HG03095 (cell line): ENCODE results near the gene ZMIZ1.

Experiments used
- ATAC-seq: cut with Tn5 transposase; IDR thresholded peaks from one replicate; pipeline ENCODE4 v1.9.1; 2021; ENCODE audit warnings: moderate library complexity; ENCODE audit not compliant: unreplicated experiment

Gene ZMIZ1

DNA sequence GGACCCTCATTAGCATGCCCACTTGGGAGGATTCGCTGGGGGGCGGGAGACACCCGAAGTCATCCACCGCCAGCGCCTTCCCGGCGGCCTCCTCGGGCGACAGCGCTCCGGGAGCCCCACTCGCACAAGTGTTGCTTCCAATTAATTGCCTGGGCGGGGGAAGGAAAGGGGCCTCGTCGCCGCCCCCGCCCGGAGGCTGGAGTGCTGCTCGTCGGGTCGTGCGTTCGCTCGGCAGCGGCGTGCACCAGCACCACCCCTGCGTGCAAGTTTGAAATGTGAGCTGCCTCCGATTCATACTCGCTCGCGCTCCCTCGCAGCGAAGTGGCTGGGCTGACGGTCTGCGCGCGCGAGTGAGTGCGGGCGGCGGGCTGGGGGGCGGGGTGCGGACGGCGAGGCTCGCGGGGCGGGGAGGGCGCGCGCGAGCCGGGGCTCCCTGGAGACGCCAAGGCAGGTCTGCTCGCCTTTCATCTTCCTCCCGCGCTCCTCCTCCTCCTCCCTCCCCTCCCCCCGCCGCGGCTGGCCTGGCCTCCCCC lies 173.9 kb downstream of the ZMIZ1 start:
- no peak for ATAC-seq

DNA sequence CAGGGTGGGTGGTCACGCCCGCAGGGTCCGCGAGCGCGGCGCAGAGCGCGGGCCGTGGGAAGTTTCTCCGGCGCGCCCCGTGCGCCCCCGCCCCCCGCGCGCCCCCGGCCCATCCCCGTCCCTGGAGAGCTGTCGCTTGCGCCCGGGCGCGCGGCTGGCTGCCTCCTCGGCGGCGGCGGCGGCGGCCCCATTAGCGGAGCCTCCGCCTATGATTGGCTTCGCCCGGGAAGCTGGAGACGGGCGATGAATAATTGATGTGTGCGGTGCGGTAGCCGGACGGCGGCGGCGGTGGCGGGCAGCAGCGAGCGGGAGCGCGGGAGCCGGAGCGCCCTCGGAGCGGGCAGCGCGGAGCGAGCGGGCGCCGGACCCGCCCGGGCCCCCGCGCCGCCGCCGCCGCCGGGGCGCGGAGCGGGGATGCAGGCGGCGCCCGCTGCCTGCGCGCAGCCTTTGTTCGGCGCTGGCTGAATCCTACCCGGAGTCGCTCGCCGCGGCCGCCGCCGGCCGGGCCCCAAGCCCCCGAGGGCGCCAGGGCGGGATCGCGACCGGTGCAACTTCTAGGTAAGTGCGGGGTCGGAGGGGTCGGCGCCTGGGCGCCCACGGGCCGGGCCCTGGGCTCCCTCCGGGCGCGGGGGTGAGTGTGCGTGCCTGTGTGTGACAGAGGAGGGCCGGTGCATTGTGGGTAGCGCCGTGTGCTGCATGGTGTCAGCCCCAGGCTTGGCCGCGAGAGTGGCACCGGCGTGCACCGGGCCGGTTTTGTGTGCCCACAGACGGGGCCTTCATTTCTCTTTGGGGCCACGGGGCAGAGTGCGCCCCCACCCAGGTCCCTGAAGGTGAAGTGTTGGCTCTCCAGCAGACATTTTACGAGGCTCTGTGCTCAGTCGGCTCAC lies 174.7 kb downstream of the ZMIZ1 start:
- ATAC-seq: peak; percentile 34

DNA sequence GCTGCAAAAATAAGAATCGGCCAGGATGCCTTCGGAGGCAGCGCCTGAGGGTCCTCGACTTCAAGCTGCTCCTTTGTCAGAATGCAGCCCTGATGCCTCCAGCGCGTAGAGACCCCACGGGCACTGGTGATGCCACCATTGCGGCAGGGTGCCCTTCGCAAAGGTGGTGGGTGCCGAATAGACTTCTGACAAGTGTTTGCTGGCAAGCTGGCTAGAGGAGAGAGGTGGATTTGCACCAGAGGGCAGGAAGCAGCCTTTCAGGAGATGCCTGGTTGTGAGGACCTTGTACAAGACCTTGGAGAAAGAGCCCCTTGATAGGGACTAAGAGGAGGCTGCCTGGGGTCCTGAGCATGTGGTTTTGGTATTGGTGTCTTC lies 175.3 kb downstream of the ZMIZ1 start:
- no peak for ATAC-seq

DNA sequence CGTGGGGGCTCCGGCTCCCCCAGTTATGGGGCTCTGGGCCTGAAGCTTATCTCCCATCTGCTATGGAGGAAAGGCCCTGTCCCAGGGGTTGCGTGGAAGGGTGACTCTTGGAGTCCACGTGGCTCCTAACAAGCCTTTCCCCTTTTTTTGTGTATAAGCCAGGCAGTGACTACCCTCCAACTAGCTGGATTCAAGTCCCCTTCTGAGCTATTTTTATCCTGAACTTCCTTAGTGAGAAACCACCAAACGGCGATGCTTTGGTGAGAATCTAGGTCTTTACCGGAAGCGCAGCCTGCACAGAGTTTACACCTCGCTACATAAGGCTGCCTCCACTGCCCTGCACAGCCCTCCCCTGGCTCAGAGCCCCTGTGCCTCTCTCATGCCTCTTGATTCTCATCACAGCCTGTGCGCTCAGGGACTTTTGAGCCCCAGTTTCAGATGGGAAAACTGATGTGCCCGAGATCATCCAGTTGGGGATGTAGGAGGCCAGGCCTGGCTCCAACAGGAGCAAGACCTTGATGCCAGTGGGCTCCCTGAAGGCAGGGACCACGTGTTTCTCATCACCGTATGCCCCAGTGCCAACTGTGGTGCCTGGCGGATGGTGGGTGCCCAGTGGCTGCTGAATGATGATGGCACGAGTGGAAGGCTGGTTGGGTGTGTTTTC lies 176.2 kb downstream of the ZMIZ1 start:
- peak; percentile 31 for ATAC-seq

DNA sequence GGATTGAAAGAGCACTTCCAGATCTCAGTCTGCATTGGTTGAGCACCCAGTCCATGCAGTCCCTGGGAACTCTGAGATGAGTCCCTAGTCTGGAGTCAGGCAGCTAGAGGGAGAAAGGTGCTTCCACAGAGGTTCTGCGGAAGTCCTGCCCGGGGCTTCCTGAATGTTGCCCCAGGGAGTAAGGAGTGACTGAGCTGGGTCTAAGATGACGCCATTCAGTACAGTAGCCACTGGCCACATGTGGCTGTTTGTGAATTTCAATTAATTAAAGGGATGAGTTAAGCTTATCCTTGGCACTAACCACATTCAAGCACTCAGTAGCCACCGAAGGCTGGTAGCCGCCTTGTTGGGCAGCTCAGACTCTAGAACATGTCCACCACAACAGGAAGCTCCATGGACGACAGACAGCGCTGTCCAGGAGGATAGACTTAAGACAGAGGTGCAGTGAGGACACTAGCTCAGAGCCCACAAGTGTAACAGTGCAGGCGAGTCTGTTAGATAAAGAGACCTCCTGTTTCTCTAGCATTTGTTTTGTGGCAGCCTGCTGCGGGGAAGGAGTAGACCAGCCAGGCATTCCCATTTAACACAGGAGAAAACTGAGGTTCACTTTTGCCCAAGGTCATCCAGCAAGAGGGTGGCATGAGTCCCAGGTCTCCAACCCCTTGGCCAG lies 176.9 kb downstream of the ZMIZ1 start:
- ATAC-seq: no peak

DNA sequence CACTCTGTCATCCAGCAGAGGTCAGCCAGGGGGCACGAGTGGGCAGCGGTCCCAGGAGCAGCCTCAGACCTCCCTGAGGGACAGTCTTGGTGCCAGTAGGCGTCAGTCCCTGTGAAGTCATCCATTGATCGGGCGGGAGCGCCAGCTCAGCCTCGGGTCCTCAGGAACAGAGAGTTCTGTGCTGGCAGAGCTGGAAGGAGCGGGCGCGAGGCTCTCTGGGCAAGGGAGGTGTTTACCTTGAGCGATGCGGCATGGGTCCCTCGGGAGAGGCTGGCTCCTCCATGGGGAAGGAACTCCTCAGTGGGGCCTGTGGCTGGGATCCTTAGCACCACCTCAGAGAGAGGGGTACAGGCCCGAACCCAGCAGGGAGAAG lies 177.4 kb downstream of the ZMIZ1 start:
- ATAC-seq: no peak

DNA sequence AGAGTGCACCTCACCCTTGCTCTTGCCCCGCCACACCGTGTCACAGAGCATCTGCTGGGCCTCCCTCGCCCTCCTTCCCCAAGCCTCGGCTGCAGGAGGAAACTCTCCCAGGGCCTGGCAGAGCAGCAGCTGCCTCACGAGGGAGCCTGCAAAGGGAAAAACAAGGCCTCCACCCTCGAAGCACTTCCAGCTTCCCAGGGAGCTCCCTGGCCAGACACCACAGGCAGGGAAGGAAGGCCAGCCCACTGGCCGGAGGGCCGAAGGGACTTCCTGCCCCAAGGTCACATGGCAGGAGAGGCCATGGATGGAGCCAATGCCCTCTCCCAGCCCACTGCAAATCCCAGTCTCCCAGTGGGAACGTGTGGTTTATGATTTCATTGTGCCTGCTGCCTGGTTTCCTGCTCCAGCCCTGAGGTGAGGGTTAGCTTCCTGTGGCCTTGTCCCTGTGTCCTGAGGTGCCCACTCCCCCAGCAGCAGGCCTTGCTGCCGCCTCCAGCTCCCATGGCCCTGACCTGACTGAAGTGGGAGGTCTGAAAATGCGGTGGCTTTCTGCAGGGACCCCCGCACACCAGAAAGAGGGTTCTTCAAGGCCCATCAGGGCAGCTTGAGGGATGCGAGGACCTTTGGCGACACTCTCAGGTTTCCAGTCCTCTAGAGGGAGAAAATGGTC lies 178.0 kb downstream of the ZMIZ1 start:
- ATAC-seq: no peak

DNA sequence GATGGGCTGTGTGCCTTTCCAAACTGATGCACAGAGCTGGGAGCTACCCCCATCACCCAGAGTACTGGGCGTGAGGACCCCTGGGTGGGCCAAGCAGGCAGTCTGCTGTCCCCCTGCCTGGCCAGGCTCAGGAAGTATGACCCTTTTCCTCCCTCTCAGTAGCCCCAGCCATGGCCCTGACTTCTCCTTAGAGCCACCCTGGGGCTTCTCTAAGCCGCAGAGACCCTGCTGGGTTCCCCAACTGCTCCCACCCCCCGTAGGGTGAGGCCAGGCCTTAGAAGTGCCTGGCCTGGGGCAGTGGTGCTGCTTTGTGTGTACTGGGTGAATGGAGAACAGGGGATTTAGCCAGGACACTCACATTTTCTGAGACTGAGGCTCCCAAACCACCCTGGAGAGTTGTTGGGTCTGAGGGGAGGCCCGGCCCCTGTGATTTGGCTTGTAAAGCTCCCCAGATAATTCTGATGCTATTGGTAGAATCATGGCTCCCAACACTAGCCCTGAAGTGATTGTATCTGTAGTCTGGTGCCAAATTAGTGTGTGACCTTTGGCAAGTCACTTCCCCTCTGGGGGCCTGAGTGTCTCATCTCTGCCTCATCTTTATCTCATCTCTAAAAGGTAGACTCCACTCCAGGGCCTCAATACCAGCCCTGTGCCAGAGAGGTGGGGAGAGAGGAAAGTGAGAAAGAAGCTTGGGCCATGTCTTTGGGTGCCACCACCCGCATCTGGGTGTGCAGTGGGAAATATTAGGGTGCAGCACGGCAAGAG lies 178.8 kb downstream of the ZMIZ1 start:
- no peak for ATAC-seq

DNA sequence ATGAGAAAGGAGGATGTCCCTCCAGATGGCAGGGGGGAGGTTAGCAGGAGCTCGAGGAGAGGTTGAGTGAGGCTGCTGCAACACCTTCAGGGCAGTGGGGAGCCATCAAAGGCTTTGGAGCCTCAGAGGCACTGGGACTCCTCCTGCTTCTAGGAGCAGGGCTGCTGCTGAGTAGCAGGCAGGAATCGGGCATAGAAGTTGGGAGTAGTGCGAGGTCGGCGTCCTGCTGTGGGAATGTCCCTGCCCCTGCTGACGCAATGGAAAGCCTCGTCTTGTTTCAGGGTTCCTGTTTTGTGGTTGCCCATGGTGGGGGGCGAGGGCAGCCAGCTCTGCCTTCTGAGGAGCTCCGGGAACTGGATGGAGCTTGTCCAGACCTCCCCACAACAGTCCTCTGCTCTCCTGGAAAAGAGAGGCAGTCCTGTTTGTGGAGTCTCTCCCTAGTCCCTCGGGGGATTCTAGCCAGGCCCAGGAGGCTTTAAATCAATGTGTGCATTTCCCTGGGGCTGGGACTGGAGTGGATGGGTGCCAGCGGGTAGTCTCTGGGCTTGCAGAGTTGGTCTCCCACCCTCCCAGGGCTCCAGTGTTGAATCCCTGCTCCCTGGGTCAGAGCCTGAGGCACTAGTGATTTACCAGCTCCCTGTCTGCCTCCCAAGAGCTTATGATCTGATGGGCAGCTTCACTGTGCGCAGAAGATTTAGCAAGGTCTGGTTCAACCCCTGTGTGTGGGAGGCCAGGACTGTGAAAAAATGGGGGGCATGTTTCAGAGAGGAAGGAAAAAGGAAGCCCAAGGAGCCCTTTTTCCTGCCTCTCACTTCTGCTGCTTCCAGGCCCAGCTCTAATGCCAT lies 179.8 kb downstream of the ZMIZ1 start:
- ATAC-seq: no peak

DNA sequence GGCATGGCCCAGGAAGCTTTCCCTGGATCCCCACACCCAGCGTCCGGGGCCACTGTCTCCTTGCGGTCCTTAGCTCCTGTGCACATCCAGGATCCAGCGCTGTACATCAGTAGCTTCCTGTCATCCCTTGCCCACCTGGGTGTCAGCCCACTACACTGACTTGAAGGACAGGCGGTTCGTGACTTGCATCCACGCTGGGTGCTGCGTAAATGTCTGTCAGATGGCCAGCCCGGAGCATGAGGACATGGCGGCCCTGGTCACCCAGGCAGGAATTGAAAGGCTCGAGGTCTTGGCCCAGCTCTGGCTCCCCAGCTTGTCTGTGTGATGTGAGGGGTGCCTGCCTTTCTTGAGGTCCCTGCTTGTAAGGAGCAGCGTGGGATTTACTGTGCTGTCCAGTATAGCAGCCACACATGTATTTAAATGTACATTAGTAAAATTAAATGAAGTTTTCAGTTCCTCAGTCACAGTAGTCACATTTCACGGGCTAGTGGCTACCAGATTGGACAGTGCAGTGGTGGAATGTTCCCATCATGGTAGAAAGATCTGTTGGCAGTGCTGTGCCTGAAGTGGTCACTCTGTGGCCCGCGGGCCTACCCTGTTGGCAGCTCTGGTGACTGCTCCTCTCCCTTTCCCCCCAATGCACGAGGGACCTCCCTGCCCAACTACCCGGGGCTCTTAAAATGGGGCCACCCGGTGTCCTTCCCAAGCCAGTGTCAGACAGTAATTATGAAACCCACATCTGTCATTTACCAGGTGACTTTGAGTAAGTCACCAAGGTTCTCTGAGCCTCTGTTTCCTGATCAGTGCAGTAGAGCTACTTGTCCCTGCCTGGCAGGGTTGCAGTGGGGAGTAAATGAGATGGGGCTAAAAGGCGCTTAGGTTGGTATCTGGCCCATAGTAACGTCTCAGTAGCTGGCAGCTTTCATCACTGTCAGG lies 180.7 kb downstream of the ZMIZ1 start:
- ATAC-seq: peak; percentile 52

DNA sequence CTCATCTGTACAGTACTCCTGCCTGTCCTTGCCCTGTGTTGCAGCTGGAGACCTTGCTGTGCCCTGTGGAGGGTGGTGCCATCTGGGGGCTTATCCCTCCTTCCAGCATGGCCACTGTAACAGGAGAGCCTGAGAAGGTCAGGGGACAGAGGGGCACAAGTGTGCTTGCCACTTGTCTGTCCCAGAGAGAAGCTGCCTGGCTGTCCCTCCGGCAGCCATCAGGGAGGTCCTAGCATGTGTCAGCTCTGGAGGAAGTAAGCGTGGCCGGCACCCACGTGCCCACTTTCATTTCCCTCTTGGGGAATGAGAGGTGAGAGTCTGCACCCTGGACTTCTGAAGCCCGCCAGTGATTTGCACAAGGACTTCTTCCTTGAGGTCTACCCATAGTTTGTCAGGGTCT lies 181.5 kb downstream of the ZMIZ1 start:
- no peak for ATAC-seq

DNA sequence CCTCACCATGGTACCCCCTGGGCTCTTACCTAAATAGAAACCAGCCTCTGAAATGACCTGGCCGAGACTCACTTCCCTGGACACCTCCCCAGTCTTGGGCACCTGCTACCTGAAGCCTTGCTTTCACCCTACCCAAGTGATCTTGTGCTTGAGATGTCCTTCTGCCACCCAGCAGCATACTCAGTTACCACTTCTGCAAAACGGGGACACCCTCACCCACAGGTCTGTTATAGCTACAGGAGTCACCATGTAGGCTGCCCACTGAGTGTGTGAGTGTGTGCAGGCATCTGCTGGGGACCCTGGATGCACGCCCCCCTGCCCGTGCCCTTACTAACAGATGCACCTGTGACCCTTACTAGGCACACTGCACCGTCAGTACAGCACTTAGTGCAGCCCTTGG lies 183.7 kb downstream of the ZMIZ1 start:
- ATAC-seq: no peak

DNA sequence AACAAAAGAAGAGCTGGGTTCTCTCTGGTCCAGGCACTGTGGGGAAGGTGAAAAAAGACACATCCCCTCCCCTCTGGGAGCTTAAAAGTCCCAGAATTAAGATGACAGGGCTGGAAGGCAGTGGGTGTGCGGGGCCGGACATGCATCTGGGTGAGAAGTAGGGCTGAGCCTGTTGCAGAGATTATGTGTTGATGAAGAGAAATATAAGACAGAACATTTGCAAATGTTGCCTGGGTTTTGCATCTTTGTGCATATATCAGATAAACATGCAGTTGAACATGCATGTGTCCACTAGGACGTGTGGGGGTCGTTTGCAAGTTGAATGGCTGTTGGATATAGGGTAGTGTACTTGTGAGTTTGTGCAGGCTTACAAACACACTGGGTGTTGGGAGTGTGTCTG lies 184.2 kb downstream of the ZMIZ1 start:
- ATAC-seq: no peak

DNA sequence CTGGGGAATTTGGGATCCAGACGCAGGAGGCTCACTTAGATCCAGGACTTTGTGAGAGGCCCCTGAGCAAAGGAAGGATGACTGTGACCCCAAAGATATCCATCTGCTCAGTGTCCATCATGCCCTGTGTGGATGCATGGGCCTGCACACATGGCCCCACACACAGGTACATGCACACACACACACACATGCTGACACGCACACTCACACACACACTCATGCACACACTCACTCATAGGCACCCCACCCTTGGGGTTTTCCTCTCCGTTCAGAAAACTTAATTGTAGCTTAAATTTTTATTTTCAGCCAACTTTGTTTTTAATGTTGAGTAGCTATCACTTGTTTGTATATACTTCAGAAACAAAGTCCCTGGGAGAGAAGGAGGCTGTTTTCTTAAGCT lies 184.9 kb downstream of the ZMIZ1 start:
- no peak for ATAC-seq

DNA sequence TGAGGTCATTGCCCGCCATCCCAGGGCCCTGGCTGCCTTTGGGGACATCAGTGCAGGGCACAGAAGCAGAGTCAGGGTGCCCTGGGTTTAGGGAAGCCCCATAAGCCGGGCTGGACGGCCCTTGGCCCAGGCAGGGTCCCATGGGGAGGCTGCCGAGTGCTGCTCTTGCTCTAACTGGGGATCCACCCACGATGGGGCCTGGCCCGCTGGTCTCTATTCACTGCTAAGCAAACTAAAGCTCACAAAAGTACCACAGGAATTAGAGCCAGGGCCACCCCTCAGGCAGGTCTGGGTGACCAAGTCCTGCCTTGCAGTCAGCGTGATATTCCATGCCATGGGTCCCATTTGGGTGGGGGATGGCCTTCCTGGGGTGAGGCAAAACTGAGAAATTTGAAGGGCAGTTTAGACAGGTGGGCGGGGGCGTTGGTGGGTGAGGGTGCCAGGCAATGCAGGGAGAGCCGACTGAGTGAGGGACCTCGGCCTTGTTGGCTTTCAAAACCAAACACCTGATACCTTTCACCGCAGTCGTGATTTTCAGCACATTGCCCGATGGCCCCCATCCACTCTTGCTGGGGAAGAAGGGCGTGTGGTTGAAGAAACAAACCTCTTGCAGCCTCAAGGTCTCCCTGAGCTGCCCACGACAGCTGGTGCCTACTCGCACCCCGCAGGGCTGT lies 185.7 kb downstream of the ZMIZ1 start:
- no peak for ATAC-seq

DNA sequence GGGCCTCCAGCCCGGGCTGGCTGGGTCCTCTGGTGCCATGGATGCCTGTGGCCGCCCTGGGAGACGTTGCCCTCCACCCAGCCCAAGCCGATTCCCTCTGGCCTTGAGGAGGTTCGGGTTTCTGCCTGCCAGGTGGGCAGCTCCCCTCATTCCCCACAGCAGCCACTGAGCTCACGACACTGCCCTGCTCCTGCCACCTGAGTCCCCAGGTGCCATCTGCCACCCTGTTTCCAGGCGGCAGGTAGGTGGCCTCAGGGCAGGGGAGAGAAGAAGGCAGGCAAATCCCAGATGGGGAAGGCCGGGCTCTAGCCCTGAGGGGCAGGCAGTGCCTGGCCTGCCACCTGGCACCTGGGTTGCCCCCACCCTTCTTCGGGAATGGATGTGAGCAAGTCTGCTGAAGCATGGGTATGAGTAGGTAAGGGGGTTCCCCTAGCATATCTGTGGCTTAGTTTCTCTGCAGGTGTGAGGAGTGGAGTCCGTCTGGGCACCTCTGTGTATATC lies 186.3 kb downstream of the ZMIZ1 start:
- ATAC-seq: no peak

DNA sequence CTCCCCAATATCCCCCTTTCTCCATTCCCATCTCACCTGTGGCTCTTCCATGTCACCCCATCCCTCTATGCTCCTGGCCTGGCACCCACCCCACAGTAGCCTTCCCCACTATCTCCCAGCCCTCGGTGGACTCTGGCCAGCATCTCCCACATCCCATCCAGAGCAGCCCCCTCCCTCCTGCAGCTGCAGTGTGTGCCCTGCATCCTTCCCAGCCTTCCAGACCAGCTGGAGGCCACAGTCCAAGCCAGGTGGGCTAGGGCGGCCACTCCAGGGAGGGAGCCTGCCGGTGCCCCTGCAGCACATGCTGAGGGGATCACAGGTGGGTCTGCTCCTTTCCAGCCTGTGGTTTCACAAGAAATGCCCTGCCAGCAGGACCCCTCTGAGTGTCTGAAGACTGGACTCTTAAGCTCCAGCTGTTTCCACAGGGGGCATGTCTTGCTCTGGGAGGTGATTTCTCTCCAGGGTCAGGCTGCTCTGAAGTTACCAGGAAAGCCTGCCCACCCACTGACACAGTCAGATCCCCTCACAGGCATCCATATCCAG lies 187.6 kb downstream of the ZMIZ1 start:
- no peak for ATAC-seq
